NCI-H524 (cell line): ENCODE results near the gene RBM47.
"Not testable (repeated sequence)": the region's sequence is repeated elsewhere in the genome, so short reads cannot be mapped to it uniquely, and the experiment has no call there.

Source experiments
- DNase-seq, 2 experiments: peaks; one replicate each; lab custom pipeline; 2025; lab: John Stamatoyannopoulos, UW

The RBM47 gene

DNA sequence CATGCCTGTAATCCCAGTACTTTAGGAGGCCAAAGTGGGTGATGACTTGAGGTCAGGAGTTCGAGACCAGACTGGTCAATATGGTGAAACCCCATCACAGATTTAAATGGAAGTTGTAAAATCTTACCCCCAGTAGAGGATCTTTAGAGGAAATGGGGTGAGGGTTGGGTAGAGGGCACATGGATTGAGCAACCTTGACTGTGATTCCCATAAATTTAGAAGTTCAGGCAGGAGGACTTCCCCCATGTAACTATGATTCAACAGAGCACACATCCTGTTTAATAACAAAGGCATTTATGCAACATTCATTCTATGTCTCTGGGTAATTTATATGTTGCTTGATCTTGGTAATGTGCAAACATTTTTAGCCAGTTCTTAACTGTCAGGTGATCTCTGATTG is 143.1 kb downstream of the RBM47 start:
- DNase-seq = no peak

DNA sequence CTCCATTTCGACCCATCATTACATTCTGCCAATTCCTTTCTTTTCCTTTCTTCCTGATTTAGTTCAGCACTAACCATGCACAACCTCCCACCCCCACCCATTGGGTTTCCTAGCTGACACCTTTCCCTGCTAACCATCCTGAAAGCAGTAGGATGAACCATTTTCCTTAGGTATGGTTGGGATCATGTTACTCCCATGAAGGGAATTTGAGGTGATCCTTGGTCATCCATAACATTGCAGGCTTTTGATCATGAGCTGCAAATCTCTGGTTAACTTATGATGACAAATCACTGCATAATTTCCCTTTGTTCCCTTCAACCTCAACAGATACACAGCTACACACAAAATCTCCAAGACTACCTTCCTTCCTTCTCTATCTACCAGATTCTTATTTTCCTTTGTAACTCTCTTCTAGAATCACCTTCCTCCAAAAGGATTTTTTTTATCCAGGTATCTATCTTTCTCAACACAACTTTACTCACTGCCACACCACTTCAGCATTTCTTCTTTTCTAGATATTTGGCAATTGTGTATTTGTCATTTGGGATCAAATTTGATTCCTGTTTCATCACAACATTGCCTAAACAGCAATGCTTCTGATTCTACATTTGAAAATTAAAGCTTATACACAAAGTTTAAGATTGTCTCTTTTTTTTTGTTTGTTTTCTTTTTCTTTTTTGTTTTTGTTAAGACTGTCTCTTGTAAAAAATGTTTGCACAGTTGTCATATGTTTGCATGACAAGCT is 145.1 kb downstream of the RBM47 start:
- DNase-seq = no peak

DNA sequence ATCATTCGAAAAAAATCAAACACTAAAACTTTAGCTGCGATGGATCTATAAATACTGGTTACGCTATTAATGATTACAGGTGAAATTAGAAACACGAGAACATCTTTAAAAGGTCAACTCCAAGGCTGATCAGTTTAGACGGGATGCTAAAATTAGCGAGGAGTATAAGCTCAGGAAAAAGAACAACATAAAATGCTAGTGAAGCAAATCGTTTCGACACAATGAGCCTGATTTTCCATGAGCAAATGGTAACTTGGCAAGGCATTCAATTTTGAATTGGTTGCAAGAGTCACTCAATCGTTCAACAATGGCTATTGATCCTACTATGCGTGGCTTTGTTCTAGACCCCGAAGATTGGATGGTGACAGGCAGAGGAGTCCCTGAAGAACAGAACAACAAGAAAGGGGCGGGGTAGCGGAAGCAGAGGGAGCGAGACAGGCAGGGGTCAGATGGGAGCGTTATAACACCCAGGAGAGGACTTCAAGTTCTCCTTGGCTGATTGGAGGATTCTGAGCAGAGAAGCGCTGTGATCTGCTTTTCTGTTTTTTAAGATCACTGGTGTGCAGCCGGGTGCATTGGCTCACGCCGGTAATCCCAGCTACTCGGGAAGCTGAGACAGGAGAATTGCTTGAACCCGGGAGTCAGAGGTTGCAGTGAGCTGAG is 146.5 kb downstream of the RBM47 start:
- DNase-seq = no peak

DNA sequence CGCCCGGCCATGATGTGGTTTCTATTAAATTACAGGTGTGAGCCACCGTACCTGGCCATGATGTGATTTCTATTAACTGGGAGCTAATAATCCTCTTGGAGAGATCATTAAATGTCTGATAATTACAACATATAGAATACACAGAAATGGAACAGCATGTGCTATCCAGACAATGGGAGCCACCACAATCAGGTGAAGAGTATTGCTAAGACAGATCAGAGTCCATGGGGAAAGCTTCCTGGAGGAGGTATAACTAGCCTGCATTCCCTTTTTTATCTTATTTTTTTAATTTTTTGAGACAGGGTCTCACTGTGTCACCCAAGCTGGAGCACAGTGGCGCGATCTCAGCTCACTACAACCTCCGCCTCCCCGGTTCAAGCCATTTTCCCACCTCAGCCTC is 147.7 kb downstream of the RBM47 start:
- no peak for DNase-seq

DNA sequence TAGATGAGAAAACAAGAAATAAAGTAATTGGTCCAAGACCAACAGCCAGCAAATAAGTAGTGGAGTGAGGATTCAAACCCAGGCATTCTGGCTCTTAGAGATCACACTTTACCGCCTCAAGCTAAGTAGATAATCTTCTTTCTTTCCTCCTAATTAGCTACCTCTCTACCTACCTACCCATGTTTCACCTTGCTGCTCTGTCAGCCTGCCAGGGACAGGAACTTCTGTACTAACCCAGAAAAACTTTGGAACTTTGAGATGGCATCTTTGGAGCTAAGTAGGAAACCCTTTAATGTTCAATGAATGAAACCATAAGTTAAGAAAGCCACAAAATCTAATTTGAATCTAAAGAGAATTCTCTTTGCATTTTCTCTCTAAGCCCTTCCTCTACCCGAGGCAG is 149.4 kb downstream of the RBM47 start:
- no peak for DNase-seq

DNA sequence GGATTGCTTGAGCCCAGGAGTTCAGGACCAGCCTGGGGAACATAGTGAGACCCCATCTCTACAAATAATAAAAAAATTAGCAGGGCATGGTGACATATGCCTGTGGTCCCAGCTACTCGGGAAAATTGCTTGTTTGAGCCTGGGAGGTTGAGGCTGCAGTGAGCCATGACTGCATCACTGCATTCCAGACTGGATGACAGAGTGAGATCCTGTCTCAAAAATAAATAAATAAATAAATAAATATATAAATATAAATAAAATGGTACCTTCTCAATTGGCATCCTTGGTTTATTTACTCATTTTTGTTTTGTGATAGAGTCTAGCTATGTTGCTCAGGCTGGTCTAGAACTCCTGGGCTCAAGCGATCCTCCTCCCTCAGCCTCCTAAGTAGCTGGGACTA is 150.3 kb downstream of the RBM47 start:
- DNase-seq = no peak

DNA sequence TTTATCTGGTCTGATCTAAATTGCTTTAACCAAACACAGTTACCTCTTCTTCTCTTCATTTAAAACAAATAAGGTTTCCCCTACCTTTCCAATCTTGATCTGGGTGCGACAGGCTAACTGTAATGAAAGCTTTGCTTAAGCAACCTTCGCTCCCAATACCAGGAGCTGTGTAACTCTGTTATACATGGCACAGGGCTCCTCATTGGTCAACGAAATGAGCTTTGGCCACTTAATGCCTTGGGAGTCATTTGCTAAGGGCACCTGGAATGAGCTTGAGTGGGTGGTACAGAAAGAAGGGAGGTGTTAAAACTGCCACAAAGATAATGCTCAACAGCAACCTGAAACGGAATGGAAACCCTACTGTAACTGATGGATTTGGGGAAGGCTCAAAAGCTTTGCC is 154.1 kb downstream of the RBM47 start:
- DNase-seq = no peak

DNA sequence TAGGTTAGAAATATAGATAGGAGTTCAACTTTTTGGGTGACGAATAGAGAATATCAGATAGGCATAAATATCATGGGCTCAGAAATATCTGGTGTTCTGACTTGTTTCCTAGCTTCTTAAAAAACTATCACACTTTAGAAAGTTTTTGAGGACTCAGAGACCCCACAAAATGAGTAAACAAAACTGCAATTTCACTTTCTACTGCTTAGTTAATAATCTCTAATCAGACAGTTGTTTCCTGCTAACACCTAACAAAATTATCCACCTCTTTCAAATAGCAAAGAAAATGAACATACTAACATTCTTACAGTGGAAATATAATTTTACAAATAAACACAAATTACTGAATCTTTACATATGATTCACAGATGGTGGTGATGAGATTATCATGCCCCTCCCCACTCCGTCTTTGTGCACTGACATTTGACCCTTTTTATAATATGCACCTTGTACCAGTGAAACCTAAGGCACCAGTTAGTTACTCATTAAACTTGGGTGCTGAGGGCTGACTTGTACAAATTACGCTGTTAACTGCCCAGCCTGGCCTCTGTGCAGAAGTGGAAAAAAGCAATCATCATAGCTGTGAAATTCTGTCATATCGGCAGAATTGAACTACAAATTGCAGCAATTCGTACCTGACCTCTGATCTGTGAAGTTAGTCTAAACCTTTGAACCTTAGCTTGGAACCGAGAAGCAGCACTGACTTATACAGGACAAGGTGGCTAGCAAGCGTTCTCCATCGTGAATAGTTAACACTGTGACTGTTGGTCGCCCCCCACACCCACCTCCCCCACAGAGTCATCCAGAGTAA is 155.9 kb downstream of the RBM47 start:
- peak in 1 of 2 experiments; percentile 21 for DNase-seq

DNA sequence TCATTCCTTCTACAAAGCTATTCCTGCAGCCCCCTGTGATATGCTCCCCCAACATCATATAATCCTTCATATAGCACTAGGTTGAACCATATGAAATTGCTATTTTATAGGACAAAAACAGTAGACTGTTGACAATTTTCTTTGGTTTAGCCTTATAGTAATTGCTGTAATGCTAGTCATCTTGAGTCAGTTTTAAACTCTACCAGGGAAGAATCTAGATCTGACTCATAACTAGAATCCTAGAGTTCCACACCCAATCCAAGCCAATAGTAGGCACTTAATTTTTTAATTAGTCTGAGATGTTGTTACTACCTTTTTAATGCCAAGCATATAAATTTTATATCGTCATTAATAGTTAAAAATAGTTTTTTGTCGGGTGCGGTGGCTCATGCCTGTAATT is 157.7 kb downstream of the RBM47 start:
- DNase-seq = no peak

DNA sequence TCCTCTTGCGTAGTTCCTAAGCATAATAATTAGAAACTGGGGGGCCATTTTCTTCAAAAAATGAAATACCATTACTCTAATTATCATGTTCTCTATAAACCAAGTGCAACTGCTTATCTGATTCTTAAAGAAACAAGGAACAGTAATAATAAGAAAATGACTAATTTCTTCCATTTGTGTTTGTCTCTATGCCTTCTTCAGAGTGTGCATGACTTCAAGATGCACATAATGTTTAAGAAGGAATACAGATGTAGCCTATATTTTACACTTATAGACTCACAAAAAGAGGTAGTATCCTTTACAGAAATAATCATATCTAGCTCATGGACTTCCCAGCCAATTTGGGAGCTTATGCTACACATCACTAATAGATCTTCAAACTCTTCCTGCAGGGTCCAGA is 162.9 kb downstream of the RBM47 start:
- DNase-seq = no peak

DNA sequence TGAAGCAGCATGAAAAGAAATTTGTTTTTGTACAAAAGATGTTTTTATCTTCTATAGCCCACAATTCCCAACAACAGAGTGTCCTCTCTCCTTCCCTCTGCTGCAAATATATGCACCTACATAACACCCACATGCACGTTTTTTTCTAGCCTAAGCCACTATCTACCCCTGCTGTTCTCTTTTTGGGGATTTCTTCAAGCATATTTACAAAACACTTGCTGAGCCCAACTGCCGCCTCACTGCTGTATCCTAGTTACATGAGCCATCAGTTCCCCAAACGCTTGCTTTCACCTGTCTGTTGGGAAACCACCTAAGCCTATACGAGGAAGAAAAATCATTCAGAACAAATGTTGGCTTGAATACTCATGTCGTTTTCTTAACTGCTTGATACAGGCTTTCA is 167.3 kb downstream of the RBM47 start:
- DNase-seq = no peak

DNA sequence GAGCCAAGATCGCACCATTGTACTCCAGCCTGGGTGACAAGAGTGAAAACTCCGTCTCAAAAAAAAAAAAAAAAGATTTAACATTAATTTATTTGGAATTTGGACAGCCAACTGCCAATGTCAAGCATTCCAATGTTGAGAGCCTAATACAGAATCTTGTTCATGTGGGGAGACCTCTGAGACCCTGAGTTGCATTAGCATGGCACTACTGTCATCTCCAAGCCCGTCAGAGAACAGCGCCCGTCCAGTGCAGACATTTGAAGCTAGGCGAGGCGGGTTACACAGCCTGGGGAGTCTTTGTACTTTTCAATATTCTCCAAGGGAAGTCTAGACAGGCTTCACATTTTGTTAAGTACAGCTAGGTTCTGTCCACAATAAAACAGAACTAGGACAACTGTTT is 167.8 kb downstream of the RBM47 start:
- DNase-seq = no peak

DNA sequence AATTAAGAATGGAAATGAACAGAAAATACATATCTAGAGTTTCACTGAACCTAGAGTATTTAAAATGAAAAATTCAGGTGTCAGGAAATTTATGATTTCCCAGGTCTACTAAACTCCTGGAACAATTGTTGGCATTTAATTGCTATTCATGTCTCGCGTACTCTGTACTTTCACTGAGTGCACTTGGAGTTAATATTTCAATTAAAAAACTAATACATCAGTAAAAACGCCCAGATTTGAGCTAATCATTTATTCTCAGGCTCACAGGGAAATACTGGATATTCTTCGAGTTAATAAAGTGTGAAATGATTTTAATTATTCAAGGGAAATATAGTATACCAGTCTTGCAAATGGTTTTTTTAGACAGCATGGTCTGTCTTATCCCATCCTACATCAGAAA is 168.6 kb downstream of the RBM47 start:
- no peak for DNase-seq

DNA sequence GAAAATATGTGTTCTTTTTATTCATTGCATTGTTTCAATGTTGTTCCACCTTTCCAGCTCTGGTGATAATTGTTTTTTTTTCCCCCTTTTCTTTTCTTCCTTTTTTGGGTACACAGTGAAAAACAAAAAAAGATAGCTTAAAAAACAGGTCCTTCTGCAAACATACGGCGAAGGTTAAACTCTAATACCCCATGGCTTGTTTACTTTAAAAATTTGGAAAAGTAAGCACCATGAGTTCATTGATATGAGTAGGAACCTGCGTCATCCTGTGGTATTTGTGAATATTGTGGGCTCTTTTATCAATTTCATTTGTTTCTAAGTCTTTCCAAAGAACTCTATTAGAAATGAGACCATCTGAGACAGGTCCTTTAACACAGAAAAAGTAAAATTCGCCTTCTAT is 171.0 kb downstream of the RBM47 start:
- no peak for DNase-seq

DNA sequence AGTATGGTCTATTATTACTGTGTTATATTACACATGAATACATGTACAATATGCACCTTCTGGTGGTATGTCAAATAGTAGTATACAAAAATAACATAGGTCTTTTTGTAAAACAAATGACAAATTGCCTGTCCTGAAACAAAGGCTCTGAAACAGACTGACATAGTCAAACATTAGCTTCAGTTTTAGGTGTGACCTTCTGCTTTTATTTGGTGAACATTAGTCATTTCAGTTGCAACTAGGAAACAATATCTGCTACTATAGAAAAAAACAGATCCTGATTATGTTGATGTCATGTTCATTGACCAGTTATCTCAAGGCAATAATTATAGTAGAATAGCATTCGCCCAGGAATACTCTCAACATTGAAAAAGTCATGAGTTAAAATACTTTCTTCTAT is 171.6 kb downstream of the RBM47 start:
- no peak for DNase-seq

DNA sequence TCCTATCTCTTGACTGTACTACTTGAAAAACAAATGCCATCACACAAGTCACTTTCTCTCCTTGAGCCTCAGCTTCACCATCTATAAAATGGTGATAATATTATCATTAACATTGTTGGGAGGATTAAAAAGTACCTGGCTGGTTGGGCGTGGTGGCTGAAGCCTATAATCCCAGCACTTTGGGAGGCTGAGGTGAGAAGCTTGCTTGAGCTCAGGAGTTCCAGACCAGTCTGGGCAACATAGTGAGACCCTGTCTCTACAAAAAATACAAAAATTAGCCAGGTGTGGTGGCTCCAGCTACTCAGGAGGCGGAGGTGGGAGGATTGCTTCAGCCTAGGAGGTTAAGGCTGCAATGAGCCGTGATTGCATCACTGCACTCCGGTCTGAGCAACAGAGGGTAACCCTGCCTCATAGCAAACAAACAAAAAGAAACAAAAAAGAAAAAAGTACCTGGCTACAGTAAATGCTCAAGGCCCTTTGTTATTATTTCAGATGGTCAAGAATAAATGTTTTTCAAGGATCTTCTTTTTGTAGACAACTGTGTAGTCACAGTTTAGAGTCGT is 174.2 kb downstream of the RBM47 start:
- DNase-seq = no peak

DNA sequence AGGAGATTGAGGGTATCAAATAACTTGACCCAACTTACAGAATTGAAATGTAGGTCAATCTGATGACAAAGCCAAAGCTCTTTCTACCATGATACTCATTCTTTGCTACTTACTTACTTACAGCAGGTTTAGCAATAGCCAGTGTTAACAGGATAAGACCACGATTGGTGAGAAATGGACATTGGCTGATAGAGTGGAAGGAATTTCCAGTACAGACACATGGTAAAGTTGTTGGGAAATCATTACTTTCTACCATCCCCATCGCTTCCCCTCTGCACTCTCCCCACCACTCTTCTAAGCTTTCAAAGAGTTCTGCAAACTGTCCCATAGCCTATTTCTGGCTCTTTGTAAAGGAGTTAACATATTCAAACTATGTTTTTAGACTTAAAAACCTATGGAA is 174.8 kb downstream of the RBM47 start:
- DNase-seq = no peak

DNA sequence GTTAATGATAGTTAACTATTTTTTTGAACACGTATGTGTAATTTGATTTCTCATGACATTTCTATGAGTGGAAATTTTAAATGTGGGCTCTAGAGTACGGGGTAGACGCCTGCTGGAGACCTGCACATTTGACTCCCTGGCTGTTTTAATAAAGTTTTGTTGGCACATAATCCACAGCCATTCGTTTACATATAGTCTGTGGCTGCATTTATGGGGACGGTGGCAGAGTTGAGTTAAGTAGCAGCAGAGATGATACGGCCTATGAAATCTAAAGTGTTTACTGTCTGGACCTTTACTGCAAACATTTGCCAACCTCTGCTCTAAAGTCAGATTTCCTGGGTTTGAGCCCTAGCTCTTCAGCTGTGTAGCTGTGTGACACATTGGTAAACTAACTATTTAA is 175.8 kb downstream of the RBM47 start:
- no peak for DNase-seq

DNA sequence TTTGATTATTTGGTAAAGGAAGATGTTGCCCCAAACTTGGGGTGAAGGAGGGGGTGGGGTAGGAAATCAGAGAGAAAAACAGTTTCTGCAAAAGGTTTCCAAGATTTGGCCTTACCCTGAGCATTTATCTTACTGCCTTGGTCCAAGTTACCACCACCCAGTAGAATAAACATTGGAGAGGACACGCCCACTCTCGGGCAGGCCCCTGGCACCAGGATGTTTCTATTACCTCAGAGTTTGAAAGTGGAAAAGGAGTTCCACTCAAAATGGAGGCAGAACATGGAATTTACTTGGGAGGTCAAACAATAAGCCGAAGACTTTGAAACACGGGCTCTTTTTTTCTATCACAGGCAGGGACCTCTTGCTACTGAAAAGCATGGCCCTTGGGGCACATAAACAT is 180.8 kb downstream of the RBM47 start:
- no peak for DNase-seq

DNA sequence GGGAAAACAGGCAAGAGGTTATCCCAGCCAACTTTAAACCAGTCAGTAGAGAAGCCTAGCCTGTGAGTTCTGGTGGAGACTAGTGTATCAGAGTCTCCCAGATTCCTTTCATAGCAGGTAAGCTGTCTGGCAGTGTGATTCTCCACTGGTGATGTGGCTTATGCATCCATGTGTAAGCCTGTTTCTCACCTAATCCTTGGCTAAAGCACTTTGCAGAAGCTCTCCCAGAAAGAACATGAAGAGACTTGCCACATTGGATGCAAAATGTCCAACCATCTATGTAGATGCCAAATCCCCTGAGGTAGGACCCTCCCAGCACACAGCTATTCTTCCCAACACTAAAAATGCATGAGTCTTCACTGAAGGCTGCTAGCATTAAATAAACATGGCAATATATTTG is 182.8 kb downstream of the RBM47 start:
- no peak for DNase-seq

DNA sequence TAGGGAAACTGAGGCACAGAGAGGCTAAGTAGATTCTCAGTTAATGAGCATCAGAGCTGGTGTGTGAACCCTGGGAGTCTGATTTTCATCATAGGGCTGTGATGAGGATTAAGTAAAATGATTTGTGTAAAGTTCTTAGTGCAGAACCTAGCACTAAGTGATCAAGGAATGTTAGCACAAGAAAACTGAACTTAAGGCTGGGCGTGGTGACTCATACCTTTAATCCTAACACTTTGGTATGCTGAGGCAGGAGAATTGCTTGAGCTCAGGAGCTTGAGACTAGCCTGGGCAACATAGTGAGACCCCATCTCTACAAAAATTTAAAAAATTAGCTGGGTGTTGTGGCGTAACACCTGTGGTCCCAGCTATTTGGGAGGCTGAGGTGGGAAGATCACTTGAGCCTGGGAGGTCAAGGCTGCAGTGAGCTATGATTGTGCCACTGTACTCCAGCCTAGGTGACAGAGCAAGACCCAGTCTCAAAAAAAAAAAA is 183.4 kb downstream of the RBM47 start:
- not testable (repeated sequence) for DNase-seq

DNA sequence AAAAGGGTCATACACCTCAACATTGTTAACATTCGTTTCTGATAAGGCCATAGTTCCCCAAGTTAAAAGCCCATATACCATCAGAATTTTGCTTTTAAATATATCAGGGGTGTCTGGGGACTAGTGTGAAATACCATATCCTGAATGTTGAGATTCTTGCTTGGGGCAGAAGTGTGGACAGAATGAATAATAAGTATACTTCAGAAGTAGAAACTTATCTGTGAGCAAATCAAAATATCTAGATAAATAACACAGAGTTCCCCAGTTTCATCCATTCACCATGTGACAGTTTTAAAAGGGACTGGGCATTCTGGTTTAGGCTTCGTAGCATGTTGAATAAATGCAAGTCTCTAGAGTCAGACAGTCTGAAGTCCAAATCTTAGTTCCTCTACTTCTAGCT is 184.0 kb downstream of the RBM47 start:
- no peak for DNase-seq

DNA sequence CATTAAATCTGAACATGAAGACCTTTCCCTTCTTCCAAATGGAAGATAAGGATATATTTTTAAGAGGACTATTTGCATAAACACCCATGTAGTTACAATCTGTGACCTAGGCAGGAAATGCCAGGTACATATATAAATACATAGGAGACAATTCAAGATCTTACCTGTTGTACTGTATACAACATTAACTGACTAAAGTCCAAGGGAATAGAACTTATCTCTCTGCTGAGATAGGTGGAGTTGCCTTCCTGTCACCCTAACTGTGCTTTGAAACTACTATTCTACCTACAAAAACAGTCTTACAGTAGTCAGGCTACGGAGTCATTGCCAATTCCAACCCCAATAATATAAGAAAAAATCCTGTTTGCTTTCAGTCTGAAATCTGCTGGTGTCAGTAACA is 188.2 kb downstream of the RBM47 start:
- no peak for DNase-seq
